Measurements from ENCODE around the gene ZFP92.

Gene ZFP92

GRCh38 chrX:153460826-153461225 is 49.6 kb downstream of the ZFP92 start:
- TF ChIP-seq SIN3A (IDR thresholded peaks at IDR 0.05; ENCODE audit: borderline replicate concordance, insufficient read depth, low read length) = no peak
- TF ChIP-seq TAF1 (IDR thresholded peaks at IDR 0.05; ENCODE audit: borderline replicate concordance, insufficient read depth, low read length) = no peak
- no peak for TF ChIP-seq FOXP2 (optimal IDR thresholded peaks at IDR 0.05; ENCODE audit: borderline replicate concordance, extremely low read depth, extremely low read length, insufficient read depth)
- no peak for TF ChIP-seq POLR2AphosphoS5 (IDR thresholded peaks at IDR 0.05; ENCODE audit: low read depth, low read length)
- no peak for TF ChIP-seq REST (IDR thresholded peaks at IDR 0.05; ENCODE audit: insufficient read depth in 1 of 2, low read depth in 2 of 2, low read length in 2 of 2)

Data from PFSK-1 (cell line).